A549 treated with RU486 at 1 μM for 4 hours (cell line): ENCODE data around the gene GNAZ. TPM values are rescaled to one million over a fixed set of nuclear protein-coding genes. Genes with fewer than 3 reads are reported as not detected.

Source experiments
- total RNA-seq: library from RNA; stranded (reverse); fragments of 200-300 nt; extraction: Qiagen RNA extraction; gene quantifications from 5 replicates; pipeline ENCODE4 v1.2.3, GENCODE V29; 2022; ENCODE audit warnings: low read depth

The GNAZ gene
- 2.2 to 3.2 TPM (median 2.5 TPM) in 5 replicates for total RNA-seq

GRCh38 chr22:23070418-23071229, at the start of gene GNAZ:
TSS of gene GNAZ (plus strand) at chr22:23070519. CDS start at chr22:23095696, 25,177 bp downstream.

GRCh38 chr22:23144932-23145877, 74.9 kb downstream of the GNAZ start, which contains the start of gene RAB36:
TSS of gene RAB36 (plus strand) at chr22:23145477. CDS start at chr22:23146617, 1,140 bp downstream.

Other genes with a start within 250 kb of the GNAZ start
- gene IGLL5, start 182.7 kb upstream of the GNAZ start, total RNA-seq, result not detected in 5 replicates
- gene RSPH14, start 71.5 kb downstream of the GNAZ start, total RNA-seq, result 1.3 to 2.3 TPM (median 1.5 TPM) in 5 replicates
- gene RAB36, start 75.0 kb downstream of the GNAZ start, total RNA-seq, result 6.7 to 8.1 TPM (median 8.0 TPM) in 5 replicates
- gene BCR, start 110.0 kb downstream of the GNAZ start, total RNA-seq, result 10.7 to 16.8 TPM (median 14.2 TPM) in 5 replicates